ENCODE results near the gene SRR.

The SRR gene

GRCh38 chr17:2317796-2318195, 14.0 kb downstream of the SRR start:
- TF ChIP-seq CTCF (conservative IDR thresholded peaks at IDR 0.05; ENCODE audit: low read depth, low read length): no peak
- DNase-seq (ENCODE audit: low read depth): no peak

GRCh38 chr17:2319051-2319450, 15.3 kb downstream of the SRR start:
- no peak for TF ChIP-seq CTCF (conservative IDR thresholded peaks at IDR 0.05; ENCODE audit: low read depth, low read length)
- no peak for DNase-seq (ENCODE audit: low read depth)
- no peak overlapping the region for H3K4me3 ChIP-seq (ENCODE audit: low read length)

More at GRCh38 chr17:2317796-2318195, 14.0 kb downstream of the SRR start:
- H3K4me3 ChIP-seq (ENCODE audit: low read length): no peak overlapping the region

GRCh38 chr17:2321399-2321798, 17.6 kb downstream of the SRR start:
- H3K4me3 ChIP-seq (ENCODE audit: low read length): no peak overlapping the region
- no peak for DNase-seq (ENCODE audit: low read depth)
- no peak for TF ChIP-seq CTCF (conservative IDR thresholded peaks at IDR 0.05; ENCODE audit: low read depth, low read length)

GRCh38 chr17:2323629-2324314, 20.0 kb downstream of the SRR start:
- H3K4me3 ChIP-seq (ENCODE audit: low read length): no peak overlapping the region
- no peak for DNase-seq (ENCODE audit: low read depth)
- TF ChIP-seq CTCF (conservative IDR thresholded peaks at IDR 0.05; ENCODE audit: low read depth, low read length): no peak

GRCh38 chr17:2331303-2331702, 27.6 kb downstream of the SRR start:
- no peak for DNase-seq (ENCODE audit: low read depth)
- no peak for TF ChIP-seq CTCF (conservative IDR thresholded peaks at IDR 0.05; ENCODE audit: low read depth, low read length)
- H3K4me3 ChIP-seq (ENCODE audit: low read length): no peak overlapping the region

GRCh38 chr17:2335726-2336214, 32.0 kb downstream of the SRR start:
- TF ChIP-seq CTCF (conservative IDR thresholded peaks at IDR 0.05; ENCODE audit: low read depth, low read length): no peak

DNA sequence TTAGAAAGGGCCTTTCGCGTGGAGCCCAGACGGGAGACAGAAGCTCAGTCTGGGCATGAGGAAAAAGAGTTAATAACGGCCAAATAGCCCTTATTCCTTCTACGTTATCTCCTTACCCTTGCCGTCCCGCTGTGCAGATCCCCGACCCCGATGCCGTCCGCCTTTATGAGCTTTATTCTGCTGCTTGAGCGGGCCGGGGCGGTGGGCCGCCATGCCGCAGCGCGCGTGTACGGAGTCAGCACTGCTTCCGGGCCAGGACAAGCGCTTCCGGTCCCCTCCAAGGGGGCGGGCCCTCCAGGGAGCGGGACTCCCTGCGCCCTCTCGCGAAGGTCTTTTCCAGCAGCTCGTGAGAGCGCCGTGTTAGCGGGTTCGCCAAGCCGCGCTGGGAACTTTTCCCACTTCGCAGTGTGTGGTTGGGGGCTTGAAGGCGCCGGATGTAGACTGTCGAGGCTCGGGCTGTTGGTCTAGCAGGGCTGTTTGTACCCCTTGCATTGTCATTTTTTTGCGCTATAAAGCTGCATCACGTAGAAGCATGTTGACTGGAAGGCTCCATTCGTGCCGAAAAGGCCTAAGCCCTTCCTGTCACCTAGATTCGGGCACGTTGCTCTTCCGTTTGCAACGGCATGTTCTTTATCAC, 32.6 kb downstream of the SRR start, which contains the start of gene TSR1:
Gene TSR1 (minus strand): TSS at position 243 of the 637 bp plus-strand sequence. CDS start 30 bp downstream, at position 213.
- TF ChIP-seq CTCF (conservative IDR thresholded peaks at IDR 0.05; ENCODE audit: low read depth, low read length): peak; percentile 17
- peak within 1 kb of the TSS; percentile 97 for H3K4me3 ChIP-seq (ENCODE audit: low read length)
- DNase-seq (ENCODE audit: low read depth): peak; percentile 66

More at GRCh38 chr17:2335726-2336214, 32.0 kb downstream of the SRR start:
- DNase-seq (ENCODE audit: low read depth): no peak
- H3K4me3 ChIP-seq (ENCODE audit: low read length): peak overlapping the region; percentile 97
